ENCODE measurements around the gene NFIA.
"Not testable (repeated sequence)": the region's sequence is repeated elsewhere in the genome, so short reads cannot be mapped to it uniquely, and the experiment has no call there.

Gene NFIA

DNA sequence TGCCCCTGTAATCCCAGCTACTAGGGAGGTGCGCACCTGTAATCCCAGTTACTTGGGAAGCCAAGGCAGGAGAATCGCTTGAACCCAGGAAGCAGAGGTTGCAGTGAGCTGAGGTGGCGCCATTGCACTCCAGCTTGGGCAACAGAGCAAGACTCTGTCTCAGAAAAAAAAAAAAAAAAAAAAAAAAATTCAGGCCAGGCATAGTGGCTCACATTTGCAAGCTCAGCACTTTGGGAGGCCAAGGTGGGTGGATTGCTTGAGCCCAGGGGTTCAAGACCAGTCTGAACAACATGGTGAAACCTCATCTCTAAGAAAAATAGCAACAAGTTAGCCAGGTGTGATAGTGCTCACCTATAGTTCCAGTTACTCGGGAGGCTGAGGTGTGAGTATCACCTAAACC lies 20.8 kb upstream of the NFIA start:
- not testable (repeated sequence) for DNase-seq

DNA sequence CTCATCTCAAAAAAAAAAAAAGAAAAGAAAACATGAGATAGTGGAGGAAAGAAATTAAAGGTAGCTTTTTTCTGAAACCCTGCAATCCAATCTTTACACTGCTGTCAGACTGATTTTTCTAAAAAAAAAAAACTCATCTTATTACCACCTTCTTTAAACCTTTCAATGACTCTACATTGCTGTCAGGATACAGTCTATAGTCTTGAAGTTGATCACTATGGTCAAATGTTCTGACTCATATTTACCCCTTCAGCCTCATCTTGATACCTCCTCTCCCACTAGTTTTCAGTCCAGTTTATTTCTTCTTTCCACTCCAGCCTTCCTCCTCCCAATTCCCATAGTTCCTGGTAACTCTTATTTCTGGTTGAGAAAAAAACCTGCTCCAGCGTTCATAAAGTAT lies 17.7 kb upstream of the NFIA start:
- DNase-seq: no peak

DNA sequence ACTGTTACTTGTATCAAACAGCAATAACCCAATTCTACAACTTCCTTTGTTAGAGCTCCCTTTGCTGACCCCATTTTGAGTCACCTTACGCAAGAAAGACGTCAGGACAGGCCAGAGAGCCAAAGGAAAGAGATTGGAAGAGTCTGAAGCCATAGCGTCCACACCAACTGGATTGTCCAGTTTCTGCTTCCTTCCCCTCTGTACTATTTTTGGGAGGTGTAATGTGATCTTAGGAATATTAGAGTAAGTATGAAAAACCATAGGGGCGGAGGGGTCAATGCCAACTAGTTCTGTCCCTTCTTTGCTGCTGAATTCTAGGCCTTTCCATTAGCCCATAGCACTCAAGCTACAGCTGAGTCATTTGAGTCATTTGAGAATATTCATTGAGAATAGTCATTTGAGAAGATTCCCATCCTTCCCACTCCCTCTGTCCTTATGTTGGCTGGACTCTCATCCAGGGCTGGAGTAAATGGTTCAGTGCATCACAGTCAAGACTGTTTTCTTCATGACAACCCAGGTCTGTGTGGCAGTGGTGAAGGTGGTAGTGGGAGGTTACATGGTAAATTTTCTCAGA lies 14.8 kb upstream of the NFIA start:
- no peak for DNase-seq

GRCh38 chr1:61070054-61070453 lies 12.3 kb upstream of the NFIA start:
- no peak for DNase-seq

GRCh38 chr1:61071205-61072130 lies 10.9 kb upstream of the NFIA start:
- DNase-seq: no peak

DNA sequence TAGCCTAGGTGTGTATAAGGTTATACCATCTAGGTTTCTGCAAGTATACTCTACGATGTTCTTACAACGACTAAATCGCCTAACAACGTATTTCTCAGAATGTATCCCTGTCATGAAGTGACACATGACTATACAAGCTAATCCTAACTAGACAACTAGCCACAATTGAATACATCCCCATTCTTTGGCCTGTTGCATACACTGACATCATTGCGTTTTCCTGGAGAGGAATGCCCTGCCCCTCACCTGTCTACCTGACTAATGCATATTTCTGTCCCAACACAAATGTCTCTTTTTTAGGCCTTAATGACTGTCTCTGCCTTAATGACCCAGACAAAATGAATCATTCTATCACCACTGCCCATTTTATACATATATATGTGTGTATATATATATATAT lies 8.5 kb upstream of the NFIA start:
- DNase-seq: no peak

DNA sequence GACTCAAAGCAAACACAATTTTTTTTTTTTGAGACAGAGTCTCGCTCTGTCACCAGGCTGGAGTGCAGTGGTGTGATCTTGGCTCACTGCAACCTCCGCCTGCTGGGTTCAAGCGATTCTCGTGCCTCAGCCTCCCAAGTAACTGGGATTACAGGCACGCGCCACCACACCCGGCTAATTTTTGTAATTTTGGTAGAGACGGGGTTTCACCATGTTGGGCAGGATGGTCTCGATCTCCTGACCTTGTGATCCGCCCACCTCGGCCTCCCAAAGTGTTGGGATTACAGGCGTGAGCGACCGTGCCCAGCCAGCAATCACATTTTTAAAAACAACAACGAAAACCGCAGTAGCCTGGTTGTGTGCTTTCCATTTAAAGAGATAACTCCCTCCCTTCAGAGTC lies 6.5 kb upstream of the NFIA start:
- DNase-seq: not testable (repeated sequence)

DNA sequence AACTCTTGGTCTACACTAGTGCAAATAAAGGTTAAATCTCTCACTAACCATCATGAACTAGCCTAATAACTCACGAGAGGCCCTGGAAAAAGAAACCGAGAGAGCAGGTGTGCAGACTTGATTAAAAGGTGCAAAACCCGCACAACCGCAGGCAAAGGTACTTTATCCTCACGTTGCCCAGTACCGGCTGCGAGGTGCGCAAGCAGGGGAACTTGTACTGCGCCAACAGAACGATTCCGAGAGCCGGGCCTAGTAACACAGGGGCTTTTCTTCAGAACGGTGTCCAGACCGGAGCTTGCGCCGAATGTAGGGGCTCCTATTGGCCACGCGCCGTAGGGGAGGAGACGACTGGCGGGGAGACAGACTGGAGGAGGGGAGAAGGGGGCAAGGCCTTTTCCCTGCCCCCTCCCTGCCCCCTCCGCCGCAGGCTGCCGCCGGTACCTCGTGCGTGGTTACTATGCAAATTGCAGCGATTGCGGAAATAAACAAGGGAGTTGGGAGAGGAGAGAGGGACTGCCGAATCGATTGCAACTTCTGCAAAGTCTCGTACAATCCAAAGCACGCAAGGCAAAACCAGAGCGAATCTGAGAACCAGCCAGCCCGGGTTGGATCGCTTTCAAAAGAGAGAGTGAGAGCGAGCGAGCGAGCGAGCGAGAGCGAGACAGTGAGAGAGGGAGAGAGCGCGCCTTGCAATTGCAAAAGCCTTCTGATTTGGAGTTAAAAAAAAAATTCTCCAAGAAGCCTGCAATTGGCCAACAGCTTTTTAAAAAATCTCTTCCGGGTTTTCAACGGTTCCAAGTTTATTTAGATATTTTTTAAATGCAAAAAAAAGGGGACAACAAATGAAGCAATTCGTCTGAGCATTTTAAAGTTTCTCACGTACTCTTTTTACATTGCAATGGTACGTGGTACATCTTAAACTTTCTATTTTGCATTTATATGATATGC lies 5.4 kb upstream of the NFIA start:
- DNase-seq: peak; percentile 88

GRCh38 chr1:61077676-61078541 lies 4.5 kb upstream of the NFIA start:
- DNase-seq: peak; percentile 97

GRCh38 chr1:61078618-61079295 lies 3.6 kb upstream of the NFIA start:
- no peak for DNase-seq

- no peak for DNase-seq
Measured at GRCh38 chr1:61079296-61079897, 3.0 kb upstream of the NFIA start.

- no peak for DNase-seq
Measured at GRCh38 chr1:61079898-61080336, 2.4 kb upstream of the NFIA start.

GRCh38 chr1:61080413-61081143 lies 1.8 kb upstream of the NFIA start:
- DNase-seq: no peak

DNA sequence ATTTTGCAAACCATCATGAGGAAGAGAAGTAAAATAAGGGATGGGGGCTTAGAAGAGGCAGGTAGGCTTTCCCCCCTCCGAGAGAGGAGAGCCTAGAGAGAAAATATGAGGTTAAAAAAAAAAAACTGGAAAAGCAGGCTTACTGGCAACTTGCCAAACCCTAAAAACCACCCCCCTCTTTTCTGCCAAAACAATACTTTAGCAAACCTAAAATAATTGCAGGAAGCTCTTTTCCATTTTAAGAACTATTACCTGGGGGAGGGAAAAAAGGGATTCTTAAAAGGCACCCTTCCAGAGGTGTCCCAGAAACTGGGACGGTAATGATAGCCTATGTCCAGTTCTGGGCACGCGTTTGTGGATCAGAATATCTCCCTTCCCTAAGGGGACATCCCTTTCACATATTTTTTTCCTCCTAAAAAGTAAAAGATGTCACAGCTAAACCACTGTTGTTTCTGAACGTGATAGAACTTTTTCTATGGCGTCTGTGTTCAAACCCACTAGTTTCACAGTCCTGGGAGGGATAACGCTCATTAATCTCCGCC lies 1.1 kb upstream of the NFIA start:
- no peak for DNase-seq

DNA sequence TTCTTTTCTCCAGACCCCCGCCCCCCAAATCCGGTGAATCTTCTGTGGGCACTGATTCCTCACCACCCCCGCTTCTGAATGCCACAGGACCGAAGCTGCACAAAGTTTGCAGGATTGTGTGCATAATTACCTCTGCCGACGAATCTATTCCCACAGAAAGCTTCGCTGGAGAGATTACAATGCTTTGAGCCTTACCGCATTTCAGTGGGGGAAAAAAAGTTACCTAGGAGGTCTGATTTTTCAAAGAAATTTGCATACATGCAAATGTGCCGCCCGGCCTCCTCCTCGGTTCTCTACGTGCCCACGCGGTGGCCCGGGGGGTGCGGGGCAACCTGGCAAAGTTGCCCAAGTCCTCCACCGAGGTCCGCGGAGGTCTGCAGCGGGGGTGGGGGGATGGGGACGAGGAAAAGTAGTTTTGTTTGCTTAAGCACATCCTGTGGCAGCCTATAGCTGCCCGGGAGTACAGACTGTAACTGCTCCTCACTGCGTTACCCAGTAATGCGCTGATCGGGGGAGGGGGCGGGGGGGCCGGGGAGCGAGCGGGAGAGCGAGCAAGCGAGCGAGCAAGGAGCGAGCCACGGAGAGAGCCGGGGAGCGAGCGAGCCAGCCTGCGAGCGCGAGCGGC lies 563 bp upstream of the NFIA start:
- peak; percentile 52 for DNase-seq

DNA sequence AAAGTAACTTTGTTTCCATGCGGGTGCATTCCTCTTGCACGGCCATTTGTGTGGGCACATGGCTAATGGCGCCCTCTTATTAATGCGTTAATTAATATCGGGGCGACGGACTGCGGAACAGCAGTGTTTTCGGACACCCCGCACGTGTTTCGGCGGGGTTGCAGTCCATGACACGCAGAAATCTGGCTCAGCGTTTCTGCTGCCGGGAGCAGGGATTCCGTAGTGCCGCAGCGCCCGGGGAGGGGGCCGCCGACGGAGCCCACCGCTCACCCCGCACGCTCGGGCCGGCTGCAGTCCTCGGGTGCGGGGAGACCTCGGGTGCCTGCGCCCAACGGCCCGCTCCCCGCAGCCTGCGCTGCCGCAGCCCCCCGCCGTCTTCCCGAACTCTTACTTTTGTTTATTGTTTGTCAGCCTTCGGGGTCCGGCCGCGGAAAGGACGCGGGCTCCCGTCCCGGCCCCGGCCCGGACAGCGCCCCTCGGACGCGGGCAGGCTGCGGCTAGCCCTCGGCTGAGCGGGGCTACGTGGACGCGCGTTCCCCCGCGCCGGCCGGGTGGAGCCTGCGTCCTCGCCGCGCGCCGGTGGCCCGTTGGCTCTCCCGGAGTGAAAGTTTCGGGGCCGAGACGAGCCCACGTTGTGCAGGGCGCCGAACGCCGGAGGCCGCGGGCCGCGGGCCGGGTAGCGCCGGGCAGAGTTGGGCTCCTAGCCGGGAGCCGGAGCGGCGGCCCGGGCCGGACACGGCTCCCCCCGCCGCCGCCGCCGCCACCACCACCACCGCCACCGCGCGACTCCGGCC lies 849 bp downstream of the NFIA start:
- DNase-seq: peak; percentile 9

GRCh38 chr1:61083807-61084440 lies 1.6 kb downstream of the NFIA start:
- DNase-seq: no peak

DNA sequence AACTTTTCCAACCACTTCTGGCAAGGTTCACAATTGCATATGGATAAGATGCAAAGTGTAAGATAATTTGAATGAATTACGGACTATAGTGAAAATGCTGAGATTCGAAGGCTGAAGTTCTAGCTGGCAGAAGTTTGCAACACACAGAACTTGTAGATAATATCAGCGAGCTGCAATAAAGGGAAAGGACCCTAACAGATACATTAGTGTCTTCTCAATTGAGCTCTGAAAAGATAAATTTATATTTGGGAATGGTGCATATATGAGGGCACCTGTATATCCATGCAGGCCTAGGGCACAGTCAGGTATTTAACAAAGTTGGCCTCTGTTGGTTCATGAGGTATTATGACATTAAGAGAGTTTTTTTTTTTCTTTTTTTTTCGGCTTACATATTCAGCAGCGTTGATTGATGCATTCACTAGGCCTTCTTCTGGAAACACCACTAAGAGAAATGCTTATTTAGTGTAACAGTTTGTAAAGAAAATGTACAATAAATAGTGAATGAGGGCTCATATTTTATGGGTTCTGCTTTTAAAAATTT lies 2.2 kb downstream of the NFIA start:
- DNase-seq: no peak

Measured in CD4-positive, alpha-beta T cell treated with Interleukin-10 for 1 hour (primary cell).